OCI-LY7 (cell line): ENCODE data around the gene AATF. TPM values are rescaled to one million over a fixed set of nuclear protein-coding genes. Genes with fewer than 3 reads are reported as not detected.

Source experiments
- BruUV-seq: library from RNA; stranded (reverse); fragments of 400-500 nt; replicated peaks from 2 replicates; lab custom pipeline; 2021; lab: Mats Ljungman, UMichigan
- CTCF ChIA-PET: fragments of 300-600 bp; sonication (Branson Sonifier 250); formaldehyde crosslinking; loops from one replicate; lab custom pipeline; 2022; ENCODE audit warnings: antibody characterized with exemption; ENCODE audit not compliant: unreplicated experiment; lab: Charles Lee
- POLR2A ChIA-PET: fragments of 300-600 bp; sonication (Branson Sonifier 250); formaldehyde crosslinking; loops from one replicate; lab custom pipeline; 2022; ENCODE audit warnings: antibody characterized with exemption; lab: Charles Lee
- DNase-seq: peaks from one replicate; pipeline ENCODE4 v3.0.0-alpha.2; 2015; ENCODE audit warnings: low spot score
- H2AFZ ChIP-seq: fragments of 200-600 bp; sonication (generic), shearing (Covaris generic); 2 replicates; pipeline ENCODE4 v1.6.1; 2014; ENCODE audit warnings: mild to moderate bottlenecking, antibody characterized with exemption, low read length, moderate library complexity
- H3K27ac ChIP-seq: fragments of 200-600 bp; sonication (generic); 2 replicates; pipeline ENCODE4 v1.5.1; 2014; ENCODE audit warnings: mixed run types, low read depth, mild to moderate bottlenecking, moderate library complexity, low read length, inconsistent platforms; ENCODE audit not compliant: poor library complexity, severe bottlenecking
- H3K36me3 ChIP-seq: fragments of 200-600 bp; sonication (generic); 2 replicates; pipeline ENCODE4 v1.6.1; 2014; ENCODE audit warnings: mild to moderate bottlenecking, antibody characterized with exemption, low read length, moderate library complexity, mixed read lengths; ENCODE audit not compliant: insufficient read depth
- H3K4me1 ChIP-seq: fragments of 200-600 bp; sonication (generic); 2 replicates; pipeline ENCODE4 v1.5.1; 2014; ENCODE audit warnings: mild to moderate bottlenecking, low read length; ENCODE audit not compliant: insufficient read depth, poor library complexity, severe bottlenecking
- H3K4me2 ChIP-seq: fragments of 200-600 bp; sonication (generic); 2 replicates; pipeline ENCODE4 v1.6.1; 2014; ENCODE audit warnings: mild to moderate bottlenecking, low read length
- H3K4me3 ChIP-seq: fragments of 200-600 bp; sonication (generic); 2 replicates; pipeline ENCODE4 v1.5.1; 2014; ENCODE audit warnings: mild to moderate bottlenecking, low read depth, low read length; ENCODE audit not compliant: poor library complexity, severe bottlenecking
- H3K79me2 ChIP-seq: fragments of 200-600 bp; sonication (generic); 2 replicates; pipeline ENCODE4 v1.6.1; 2016; ENCODE audit warnings: low read depth, mild to moderate bottlenecking, low read length, moderate library complexity, mixed read lengths; ENCODE audit not compliant: insufficient read depth
- H3K9me2 ChIP-seq: fragments of 200-600 bp; sonication (generic); 2 replicates; pipeline ENCODE4 v1.6.1; 2016; ENCODE audit warnings: mild to moderate bottlenecking, low read length, mixed read lengths; ENCODE audit not compliant: insufficient read depth
- H3K9me3 ChIP-seq: fragments of 200-600 bp; sonication (generic); 2 replicates; pipeline ENCODE4 v1.6.1; 2014; ENCODE audit warnings: mild to moderate bottlenecking, mixed run types, low read length, mixed read lengths
- H4K20me1 ChIP-seq: fragments of 200-600 bp; sonication (generic); 2 replicates; pipeline ENCODE4 v1.6.1; 2014; ENCODE audit warnings: mild to moderate bottlenecking, antibody characterized with exemption, low read length, moderate library complexity, mixed read lengths; ENCODE audit not compliant: insufficient read depth
- EZH2phosphoT487 ChIP-seq: fragments of 200-600 bp; sonication (generic); IDR thresholded peaks from 2 replicates; pipeline ENCODE4 v1.6.1; 2018; ENCODE audit warnings: low read depth, borderline replicate concordance, mild to moderate bottlenecking, mixed run types, antibody characterized with exemption, low read length, moderate library complexity, mixed read lengths
- intact Hi-C: fragments of 100-400 bp; cut with micrococcal nuclease; formaldehyde crosslinking; loops from one replicate; pipeline ENCODE4 v1.10.0; 2022; ENCODE audit not compliant: unreplicated experiment
- total RNA-seq, 2 experiments: library from RNA; depleted of rRNA in 1 of 2; stranded (reverse); fragments of >200 nt in 1 of 2; shearing (Covaris generic) in 1 of 2; gene quantifications; 2 replicates each; pipeline ENCODE4 v1.2.3, GENCODE V29; 2014 to 2022
- TF ChIP-seq, protein P1 (sequence below): fragments of 200-600 bp; sonication (generic); conservative IDR thresholded peaks from 2 replicates; pipeline ENCODE4 v1.5.1; 2014; ENCODE audit warnings: mild to moderate bottlenecking, antibody characterized with exemption, low read length, moderate library complexity, mixed read lengths

Gene AATF
- total RNA-seq, 2 experiments from 2014 or later = 83.5 to 94.3 TPM

DNA sequence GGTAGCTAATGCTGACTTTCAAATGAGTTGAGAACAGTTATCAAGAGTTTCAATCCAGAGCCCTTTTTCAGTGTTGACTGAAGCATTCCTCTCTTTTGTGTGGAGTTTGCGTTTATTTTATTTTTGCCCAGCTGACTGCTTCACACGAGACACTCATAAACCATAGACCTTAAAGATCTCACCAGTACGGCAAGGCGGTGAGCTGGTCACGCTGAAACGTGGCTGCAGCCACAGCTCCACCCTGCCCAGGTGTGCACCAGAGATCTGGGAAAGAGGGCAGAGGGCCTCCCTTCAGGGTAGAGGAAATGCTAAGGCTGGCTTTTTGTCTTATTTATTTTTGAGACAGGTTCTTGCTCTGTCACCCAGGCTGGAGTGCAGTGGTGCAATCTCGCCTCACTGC lies 112.2 kb downstream of the AATF start:
- DNase-seq = no peak
- Histone ChIP-seq H4K20me1 (no peaks in the 10 kb centered on the region), H2AFZ (no peak overlapping the region), H3K4me1 (no peaks in the 10 kb centered on the region), H3K9me2 (no peaks in the 10 kb centered on the region), H3K79me2 (no peaks in the 10 kb centered on the region), H3K4me2 (no peak overlapping the region), H3K4me3 (no peak overlapping the region), H3K27ac (no peak overlapping the region), H3K36me3 (peaks cover 14% of the 10 kb centered on the region), H3K9me3 (no peaks in the 10 kb centered on the region)
- POLR2A ChIA-PET = no interaction called here
- intact Hi-C loops = no loop called here
- TF ChIP-seq EZH2phosphoT487 = no peak
- TF ChIP-seq, protein P1, sequence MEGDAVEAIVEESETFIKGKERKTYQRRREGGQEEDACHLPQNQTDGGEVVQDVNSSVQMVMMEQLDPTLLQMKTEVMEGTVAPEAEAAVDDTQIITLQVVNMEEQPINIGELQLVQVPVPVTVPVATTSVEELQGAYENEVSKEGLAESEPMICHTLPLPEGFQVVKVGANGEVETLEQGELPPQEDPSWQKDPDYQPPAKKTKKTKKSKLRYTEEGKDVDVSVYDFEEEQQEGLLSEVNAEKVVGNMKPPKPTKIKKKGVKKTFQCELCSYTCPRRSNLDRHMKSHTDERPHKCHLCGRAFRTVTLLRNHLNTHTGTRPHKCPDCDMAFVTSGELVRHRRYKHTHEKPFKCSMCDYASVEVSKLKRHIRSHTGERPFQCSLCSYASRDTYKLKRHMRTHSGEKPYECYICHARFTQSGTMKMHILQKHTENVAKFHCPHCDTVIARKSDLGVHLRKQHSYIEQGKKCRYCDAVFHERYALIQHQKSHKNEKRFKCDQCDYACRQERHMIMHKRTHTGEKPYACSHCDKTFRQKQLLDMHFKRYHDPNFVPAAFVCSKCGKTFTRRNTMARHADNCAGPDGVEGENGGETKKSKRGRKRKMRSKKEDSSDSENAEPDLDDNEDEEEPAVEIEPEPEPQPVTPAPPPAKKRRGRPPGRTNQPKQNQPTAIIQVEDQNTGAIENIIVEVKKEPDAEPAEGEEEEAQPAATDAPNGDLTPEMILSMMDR = no peak
- BruUV-seq = no TSS peak
- CTCF ChIA-PET = no interaction called here

DNA sequence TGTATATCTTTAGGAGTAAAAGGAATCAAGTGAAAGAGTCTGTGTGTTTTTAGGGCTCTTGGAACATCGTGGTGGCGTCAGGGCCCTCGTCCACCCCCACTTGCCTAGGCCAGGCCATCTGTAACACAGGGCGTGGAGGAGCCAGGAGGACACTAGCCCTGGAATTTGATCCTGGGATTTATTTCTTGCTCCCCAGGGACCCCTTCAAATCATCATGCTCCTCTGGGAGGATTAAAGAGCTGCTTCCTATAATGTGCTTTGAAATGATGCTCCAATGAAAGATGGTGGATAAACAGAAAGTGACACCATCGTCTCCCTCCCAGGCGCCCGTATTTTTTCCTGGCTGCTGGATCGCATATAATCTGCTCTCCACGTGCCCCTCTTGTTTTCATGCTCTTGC lies 113.3 kb downstream of the AATF start:
- Histone ChIP-seq H3K79me2 (no peaks in the 10 kb centered on the region), H3K9me3 (no peaks in the 10 kb centered on the region), H3K9me2 (no peaks in the 10 kb centered on the region), H3K36me3 (peaks cover 6% of the 10 kb centered on the region), H3K4me1 (no peaks in the 10 kb centered on the region), H2AFZ (no peak overlapping the region), H3K4me2 (no peak overlapping the region), H4K20me1 (no peaks in the 10 kb centered on the region), H3K27ac (no peak overlapping the region), H3K4me3 (no peak overlapping the region)
- no peak for DNase-seq
- TF ChIP-seq EZH2phosphoT487 = no peak
- TF ChIP-seq, protein P1 = no peak
- intact Hi-C loops = no loop called here
- CTCF ChIA-PET = no interaction called here
- no TSS peak for BruUV-seq
- POLR2A ChIA-PET = interaction anchor here (0.8 kb wide), 1 partner anchor 137 kb away, joined by 3 read pairs; no protein-coding TSS in a partner anchor

GRCh38 chr17:37064206-37064605 lies 115.5 kb downstream of the AATF start:
- H3K79me2 ChIP-seq = no peaks in the 10 kb centered on the region
- no peak for DNase-seq
- no peaks in the 10 kb centered on the region for H3K9me2 ChIP-seq
- no peak for TF ChIP-seq EZH2phosphoT487
- TF ChIP-seq, protein P1 = no peak
- intact Hi-C loops = no loop called here
- no TSS peak for BruUV-seq
- no peak overlapping the region for H2AFZ ChIP-seq
- no peaks in the 10 kb centered on the region for H4K20me1 ChIP-seq
- H3K27ac ChIP-seq = no peak overlapping the region
- H3K4me2 ChIP-seq = no peak overlapping the region
- H3K4me3 ChIP-seq = no peak overlapping the region
- H3K4me1 ChIP-seq = no peaks in the 10 kb centered on the region
- ChIA-PET POLR2A (no interaction called here), CTCF (no interaction called here)
- H3K9me3 ChIP-seq = no peaks in the 10 kb centered on the region
- H3K36me3 ChIP-seq = no peaks in the 10 kb centered on the region
